Liver (tissue), 9 donors: ENCODE results near the gene KLK1. TPM values are rescaled to one million over a fixed set of nuclear protein-coding genes. Genes with fewer than 3 reads are reported as not detected.
"Not testable (repeated sequence)": the region's sequence is repeated elsewhere in the genome, so short reads cannot be mapped to it uniquely, and the experiment has no call there.

Experiments used
- DNase-seq: peaks from one replicate; pipeline ENCODE4 v3.0.0-alpha.2; 2017; ENCODE audit warnings: low spot score
- H3K27ac ChIP-seq, 2 donors: one replicate each; pipeline ENCODE4 v1.7.0; 2013; ENCODE audit warnings: inconsistent platforms in 2 of 2, low read length in 2 of 2, control low read depth in 1 of 2, low read depth in 1 of 2, mild to moderate bottlenecking in 1 of 2
- H3K27me3 ChIP-seq, 4 donors: one replicate each; pipeline versions ENCODE4 v1.6.1 to v1.7.0; 2013; ENCODE audit warnings: low read length in 3 of 4, inconsistent platforms in 1 of 4, mild to moderate bottlenecking in 1 of 4, moderate library complexity in 1 of 4; ENCODE audit not compliant: control insufficient read depth in 4 of 4, insufficient read depth in 4 of 4
- H3K36me3 ChIP-seq, 4 donors: one replicate each; pipeline versions ENCODE4 v1.6.1 to v1.7.0; 2013; ENCODE audit warnings: low read length in 3 of 4, mild to moderate bottlenecking in 3 of 4, low read depth in 1 of 4, moderate library complexity in 1 of 4; ENCODE audit not compliant: control insufficient read depth in 4 of 4, insufficient read depth in 3 of 4
- H3K4me1 ChIP-seq, 4 donors: one replicate each; pipeline versions ENCODE4 v1.6.1 to v1.7.0; 2013; ENCODE audit warnings: low read length in 3 of 4, mild to moderate bottlenecking in 3 of 4, moderate library complexity in 1 of 4; ENCODE audit not compliant: control insufficient read depth in 4 of 4, insufficient read depth in 4 of 4
- H3K4me3 ChIP-seq, 3 donors: one replicate each; pipeline versions ENCODE4 v1.6.1 to v1.7.0; 2013; ENCODE audit warnings: low read length in 3 of 3, control low read depth in 1 of 3, low read depth in 1 of 3, mild to moderate bottlenecking in 1 of 3
- H3K9ac ChIP-seq, 2 donors: one replicate each; pipeline ENCODE4 v1.7.0; 2013; ENCODE audit warnings: low read length in 2 of 2, mild to moderate bottlenecking in 2 of 2, moderate library complexity in 2 of 2, control low read depth in 1 of 2, low read depth in 1 of 2
- H3K9me3 ChIP-seq, 4 donors: one replicate each; pipeline versions ENCODE4 v1.6.1 to v1.7.0; 2013; ENCODE audit warnings: low read length in 3 of 4; ENCODE audit not compliant: control insufficient read depth in 4 of 4
- EGR1 ChIP-seq, 2 donors: IDR thresholded peaks; 2 replicates each; pipeline ENCODE4 v1.6.1; 2016 to 2018; ENCODE audit warnings: antibody characterized with exemption in 2 of 2, low read depth in 2 of 2
- FOXA1 ChIP-seq: IDR thresholded peaks from 2 replicates; pipeline ENCODE4 v1.6.1; 2016; ENCODE audit warnings: antibody characterized with exemption
- FOXA2 ChIP-seq: IDR thresholded peaks from 2 replicates; pipeline ENCODE4 v1.6.1; 2016; ENCODE audit warnings: antibody characterized with exemption
- GABPA ChIP-seq, 2 donors: IDR thresholded peaks in 1 of 2; conservative IDR thresholded peaks in 1 of 2; 2 replicates each; pipeline ENCODE4 v1.6.1; 2016; ENCODE audit warnings: antibody characterized with exemption in 2 of 2, mild to moderate bottlenecking in 1 of 2, moderate library complexity in 1 of 2
- HNF4A ChIP-seq, 2 donors: conservative IDR thresholded peaks; 2 replicates each; pipeline ENCODE4 v1.6.1; 2016; ENCODE audit warnings: antibody characterized with exemption in 2 of 2, mild to moderate bottlenecking in 2 of 2
- HNF4G ChIP-seq: IDR thresholded peaks from 2 replicates; pipeline ENCODE4 v1.6.1; 2016; ENCODE audit warnings: antibody characterized with exemption
- JUND ChIP-seq, 2 donors: IDR thresholded peaks; 2 replicates each; pipeline ENCODE4 v1.6.1; 2016; ENCODE audit warnings: antibody characterized with exemption in 2 of 2
- NR2F2 ChIP-seq: IDR thresholded peaks from 2 replicates; pipeline ENCODE4 v1.6.1; 2016; ENCODE audit warnings: antibody characterized with exemption
- RAD21 ChIP-seq, 2 donors: IDR thresholded peaks; 2 replicates each; pipeline ENCODE4 v1.6.1; 2016; ENCODE audit warnings: antibody characterized with exemption in 2 of 2, mild to moderate bottlenecking in 2 of 2
- RXRA ChIP-seq, 2 donors: IDR thresholded peaks; 2 replicates each; pipeline ENCODE4 v1.6.1; 2017 to 2018; ENCODE audit warnings: antibody characterized with exemption in 2 of 2, mild to moderate bottlenecking in 1 of 2
- SP1 ChIP-seq: IDR thresholded peaks from 2 replicates; pipeline ENCODE4 v1.6.1; 2018; ENCODE audit warnings: antibody characterized with exemption, mild to moderate bottlenecking
- TAF1 ChIP-seq: conservative IDR thresholded peaks from 2 replicates; pipeline ENCODE4 v1.6.1; 2016; ENCODE audit warnings: antibody characterized with exemption, mild to moderate bottlenecking
- YY1 ChIP-seq: IDR thresholded peaks from 2 replicates; pipeline ENCODE4 v1.6.1; 2016; ENCODE audit warnings: antibody characterized with exemption, mild to moderate bottlenecking
- whole genome bisulfite sequencing: extraction: QIAGEN DNeasy Blood & Tissue Kit; methylation state at CpG from one replicate; pipeline ENCODE4 v1.1.7; 2013; 5-methylcytosine and 5-hydroxymethylcytosine counted together
- polyA plus RNA-seq, 2 donors: library from polyadenylated mRNA; stranded (reverse) in 1 of 2; unstranded in 1 of 2; fragments of 200-250 nt in 1 of 2; fragments of >200 nt in 1 of 2; fragmentation: Nextera tagmentation in 1 of 2; extraction: Ambion mirVana in 1 of 2; gene quantifications; one replicate each; pipeline versions ENCODE4 v1.2.1 to v1.2.3, GENCODE V29; 2013 to 2015
- total RNA-seq, 2 donors: library from RNA; depleted of rRNA; stranded (reverse); fragments of >200 nt; gene quantifications; one replicate each; pipeline ENCODE4 v1.2.3, GENCODE V29; 2014
- TF ChIP-seq, protein P1 (sequence below): IDR thresholded peaks from 2 replicates; pipeline ENCODE4 v1.6.1; 2016; ENCODE audit warnings: antibody characterized with exemption
- TF ChIP-seq, protein P2 (sequence below): IDR thresholded peaks from 2 replicates; pipeline ENCODE4 v1.6.1; 2016; ENCODE audit warnings: antibody characterized with exemption
- TF ChIP-seq, protein P3 (sequence below): fragments of 150-350 bp; IDR thresholded peaks from 2 replicates; pipeline ENCODE4 v1.5.1; 2017; ENCODE audit warnings: improper control_type of control experiment, low read depth, low read length; ENCODE audit not compliant: missing input control
- TF ChIP-seq, protein P4 (sequence below): IDR thresholded peaks from 2 replicates; pipeline ENCODE4 v1.6.1; 2016; ENCODE audit warnings: antibody characterized with exemption, mild to moderate bottlenecking
- TF ChIP-seq, protein P5 (sequence below): IDR thresholded peaks from 2 replicates; pipeline ENCODE4 v1.6.1; 2016; ENCODE audit warnings: antibody characterized with exemption
- donor health status: healthy.
- donor health status: healthy.
- donor health status: healthy.
- donor health status: healthy.
- donor health status: healthy.

KLK1 gene
- total and polyA plus RNA-seq, 4 donors, result not detected

DNA sequence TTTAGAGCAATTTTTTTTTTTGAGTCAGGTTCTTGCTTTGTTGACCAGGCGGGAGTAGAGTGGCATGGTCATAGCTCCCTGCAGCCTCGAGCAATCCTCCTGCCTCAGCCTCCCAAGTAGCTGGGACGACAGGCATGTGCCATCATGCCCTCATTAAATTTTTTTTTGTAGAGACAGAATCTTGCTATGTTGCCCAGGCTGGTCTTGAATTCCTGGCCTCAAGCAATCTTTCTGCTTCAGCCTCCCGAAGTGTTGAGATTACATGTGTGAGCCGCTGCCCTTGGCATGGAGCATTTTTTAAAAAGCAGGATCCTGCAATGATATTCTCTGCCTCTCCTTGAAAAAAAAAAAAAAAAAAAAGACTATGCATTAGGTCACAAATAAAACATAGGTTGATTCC lies 47.5 kb downstream of the KLK1 start:
- 71% methylated on average over 5 of the region's 5 CpGs for WGBS
- no peaks in the 10 kb centered on the region for H3K4me1 ChIP-seq
- no peaks in the 10 kb centered on the region for H3K36me3 ChIP-seq
- H3K9ac ChIP-seq, result no peak overlapping the region
- H3K4me3 ChIP-seq, result no peak overlapping the region
- DNase-seq, result no peak
- TF ChIP-seq, protein P1, sequence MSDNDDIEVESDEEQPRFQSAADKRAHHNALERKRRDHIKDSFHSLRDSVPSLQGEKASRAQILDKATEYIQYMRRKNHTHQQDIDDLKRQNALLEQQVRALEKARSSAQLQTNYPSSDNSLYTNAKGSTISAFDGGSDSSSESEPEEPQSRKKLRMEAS, result no peak
- no peak for TF ChIP-seq JUND (IDR thresholded peaks at IDR 0.05)
- no peak for TF ChIP-seq GABPA (IDR thresholded peaks at IDR 0.05 in 1 of 2, conservative IDR thresholded peaks at IDR 0.05 in 1 of 2)
- TF ChIP-seq NR2F2, result no peak
- TF ChIP-seq, protein P2, sequence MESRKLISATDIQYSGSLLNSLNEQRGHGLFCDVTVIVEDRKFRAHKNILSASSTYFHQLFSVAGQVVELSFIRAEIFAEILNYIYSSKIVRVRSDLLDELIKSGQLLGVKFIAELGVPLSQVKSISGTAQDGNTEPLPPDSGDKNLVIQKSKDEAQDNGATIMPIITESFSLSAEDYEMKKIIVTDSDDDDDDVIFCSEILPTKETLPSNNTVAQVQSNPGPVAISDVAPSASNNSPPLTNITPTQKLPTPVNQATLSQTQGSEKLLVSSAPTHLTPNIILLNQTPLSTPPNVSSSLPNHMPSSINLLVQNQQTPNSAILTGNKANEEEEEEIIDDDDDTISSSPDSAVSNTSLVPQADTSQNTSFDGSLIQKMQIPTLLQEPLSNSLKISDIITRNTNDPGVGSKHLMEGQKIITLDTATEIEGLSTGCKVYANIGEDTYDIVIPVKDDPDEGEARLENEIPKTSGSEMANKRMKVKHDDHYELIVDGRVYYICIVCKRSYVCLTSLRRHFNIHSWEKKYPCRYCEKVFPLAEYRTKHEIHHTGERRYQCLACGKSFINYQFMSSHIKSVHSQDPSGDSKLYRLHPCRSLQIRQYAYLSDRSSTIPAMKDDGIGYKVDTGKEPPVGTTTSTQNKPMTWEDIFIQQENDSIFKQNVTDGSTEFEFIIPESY, result no peak
- TF ChIP-seq EGR1 (IDR thresholded peaks at IDR 0.05; ENCODE audit: low read depth in 2 of 2), result no peak
- no peak for TF ChIP-seq FOXA1
- no peak for TF ChIP-seq YY1
- TF ChIP-seq FOXA2, result no peak
- no peak for TF ChIP-seq RXRA (IDR thresholded peaks at IDR 0.05)
- TF ChIP-seq TAF1, result no peak
- TF ChIP-seq HNF4A (conservative IDR thresholded peaks at IDR 0.05), result no peak
- TF ChIP-seq HNF4G, result no peak
- no peak for TF ChIP-seq RAD21 (IDR thresholded peaks at IDR 0.05)
- TF ChIP-seq, protein P3, sequence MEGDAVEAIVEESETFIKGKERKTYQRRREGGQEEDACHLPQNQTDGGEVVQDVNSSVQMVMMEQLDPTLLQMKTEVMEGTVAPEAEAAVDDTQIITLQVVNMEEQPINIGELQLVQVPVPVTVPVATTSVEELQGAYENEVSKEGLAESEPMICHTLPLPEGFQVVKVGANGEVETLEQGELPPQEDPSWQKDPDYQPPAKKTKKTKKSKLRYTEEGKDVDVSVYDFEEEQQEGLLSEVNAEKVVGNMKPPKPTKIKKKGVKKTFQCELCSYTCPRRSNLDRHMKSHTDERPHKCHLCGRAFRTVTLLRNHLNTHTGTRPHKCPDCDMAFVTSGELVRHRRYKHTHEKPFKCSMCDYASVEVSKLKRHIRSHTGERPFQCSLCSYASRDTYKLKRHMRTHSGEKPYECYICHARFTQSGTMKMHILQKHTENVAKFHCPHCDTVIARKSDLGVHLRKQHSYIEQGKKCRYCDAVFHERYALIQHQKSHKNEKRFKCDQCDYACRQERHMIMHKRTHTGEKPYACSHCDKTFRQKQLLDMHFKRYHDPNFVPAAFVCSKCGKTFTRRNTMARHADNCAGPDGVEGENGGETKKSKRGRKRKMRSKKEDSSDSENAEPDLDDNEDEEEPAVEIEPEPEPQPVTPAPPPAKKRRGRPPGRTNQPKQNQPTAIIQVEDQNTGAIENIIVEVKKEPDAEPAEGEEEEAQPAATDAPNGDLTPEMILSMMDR, result no peak
- TF ChIP-seq, protein P4, sequence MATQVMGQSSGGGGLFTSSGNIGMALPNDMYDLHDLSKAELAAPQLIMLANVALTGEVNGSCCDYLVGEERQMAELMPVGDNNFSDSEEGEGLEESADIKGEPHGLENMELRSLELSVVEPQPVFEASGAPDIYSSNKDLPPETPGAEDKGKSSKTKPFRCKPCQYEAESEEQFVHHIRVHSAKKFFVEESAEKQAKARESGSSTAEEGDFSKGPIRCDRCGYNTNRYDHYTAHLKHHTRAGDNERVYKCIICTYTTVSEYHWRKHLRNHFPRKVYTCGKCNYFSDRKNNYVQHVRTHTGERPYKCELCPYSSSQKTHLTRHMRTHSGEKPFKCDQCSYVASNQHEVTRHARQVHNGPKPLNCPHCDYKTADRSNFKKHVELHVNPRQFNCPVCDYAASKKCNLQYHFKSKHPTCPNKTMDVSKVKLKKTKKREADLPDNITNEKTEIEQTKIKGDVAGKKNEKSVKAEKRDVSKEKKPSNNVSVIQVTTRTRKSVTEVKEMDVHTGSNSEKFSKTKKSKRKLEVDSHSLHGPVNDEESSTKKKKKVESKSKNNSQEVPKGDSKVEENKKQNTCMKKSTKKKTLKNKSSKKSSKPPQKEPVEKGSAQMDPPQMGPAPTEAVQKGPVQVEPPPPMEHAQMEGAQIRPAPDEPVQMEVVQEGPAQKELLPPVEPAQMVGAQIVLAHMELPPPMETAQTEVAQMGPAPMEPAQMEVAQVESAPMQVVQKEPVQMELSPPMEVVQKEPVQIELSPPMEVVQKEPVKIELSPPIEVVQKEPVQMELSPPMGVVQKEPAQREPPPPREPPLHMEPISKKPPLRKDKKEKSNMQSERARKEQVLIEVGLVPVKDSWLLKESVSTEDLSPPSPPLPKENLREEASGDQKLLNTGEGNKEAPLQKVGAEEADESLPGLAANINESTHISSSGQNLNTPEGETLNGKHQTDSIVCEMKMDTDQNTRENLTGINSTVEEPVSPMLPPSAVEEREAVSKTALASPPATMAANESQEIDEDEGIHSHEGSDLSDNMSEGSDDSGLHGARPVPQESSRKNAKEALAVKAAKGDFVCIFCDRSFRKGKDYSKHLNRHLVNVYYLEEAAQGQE, result no peak
- TF ChIP-seq, protein P5, sequence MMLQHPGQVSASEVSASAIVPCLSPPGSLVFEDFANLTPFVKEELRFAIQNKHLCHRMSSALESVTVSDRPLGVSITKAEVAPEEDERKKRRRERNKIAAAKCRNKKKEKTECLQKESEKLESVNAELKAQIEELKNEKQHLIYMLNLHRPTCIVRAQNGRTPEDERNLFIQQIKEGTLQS, result no peak
- no peak for TF ChIP-seq SP1
- H3K27ac ChIP-seq, result no peak overlapping the region
- H3K9me3 ChIP-seq, result no peaks in the 10 kb centered on the region
- peaks cover 0 to 11% (median 6%) of the 10 kb centered on the region in 4 donors for H3K27me3 ChIP-seq

DNA sequence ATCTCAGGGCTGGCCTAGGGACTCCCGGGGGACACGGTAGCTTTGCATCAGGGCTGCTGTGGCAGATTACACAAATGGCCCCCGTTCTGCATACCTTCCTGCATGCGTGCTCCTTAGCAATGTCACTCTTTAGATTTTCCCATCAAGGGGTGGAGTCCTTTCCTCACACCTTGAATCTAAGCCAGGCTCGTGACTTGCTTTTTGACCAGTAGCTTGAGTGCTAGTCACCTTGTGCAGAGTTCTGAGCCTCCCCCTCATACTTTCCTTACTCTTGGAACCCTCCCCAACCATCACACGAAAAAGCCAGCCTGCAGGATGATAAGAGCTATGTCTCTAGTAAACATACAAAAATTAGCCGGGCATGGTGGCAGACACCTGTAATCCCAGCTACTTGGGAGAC lies 50.1 kb downstream of the KLK1 start:
- not testable (repeated sequence) for H3K9me3 ChIP-seq, H3K27me3 ChIP-seq, H3K9ac ChIP-seq, H3K4me3 ChIP-seq, H3K36me3 ChIP-seq, H3K27ac ChIP-seq, DNase-seq, H3K4me1 ChIP-seq
- WGBS, result 56% methylated on average over 7 of the region's 7 CpGs

DNA sequence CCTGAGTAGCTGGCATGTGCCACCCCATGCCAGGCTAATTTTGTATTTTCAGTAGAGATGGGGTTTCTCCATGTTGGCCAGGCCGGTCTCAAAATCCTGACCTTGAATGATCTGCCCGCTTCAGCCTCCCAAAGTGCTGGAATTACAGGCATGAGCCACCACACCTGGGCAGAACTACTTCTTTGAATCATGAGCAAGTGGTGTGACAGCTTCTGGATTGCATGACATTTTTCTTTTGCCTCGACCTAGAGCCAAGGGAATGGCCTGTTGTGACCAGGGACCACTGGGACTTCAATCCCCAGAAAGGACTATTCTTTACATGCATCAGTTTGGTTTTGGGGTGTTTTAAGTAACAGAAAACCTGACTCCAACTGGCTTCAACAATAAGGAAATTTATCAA lies 50.7 kb downstream of the KLK1 start:
- not testable (repeated sequence) for H3K4me1 ChIP-seq, H3K27me3 ChIP-seq, H3K9ac ChIP-seq, H3K9me3 ChIP-seq, H3K27ac ChIP-seq, DNase-seq, H3K4me3 ChIP-seq, H3K36me3 ChIP-seq
- 83% methylated on average over 3 of the region's 3 CpGs for WGBS
